ENCODE data around the gene RSPO3. TPM values are rescaled to one million over a fixed set of nuclear protein-coding genes. Genes with fewer than 3 reads are reported as not detected.

Gene RSPO3
- polyA plus RNA-seq, 1 experiment: not detected

GRCh38 chr6:127131772-127132376 lies 13.4 kb downstream of the RSPO3 start:
- no peak for DNase-seq (ENCODE audit: low read depth, low spot score)
- Histone ChIP-seq H3K9me3 (ENCODE audit: control insufficient read depth, insufficient read depth, low read length) (no peaks in the 10 kb centered on the region), H3K27me3 (ENCODE audit: control insufficient read depth, insufficient read depth, low read length) (peaks cover 22% of the 10 kb centered on the region), H3K27ac (ENCODE audit: low read depth, low read length) (no peak overlapping the region), H3K4me3 (ENCODE audit: low read depth, low read length) (no peak overlapping the region)
- no peak for TF ChIP-seq CTCF (IDR thresholded peaks at IDR 0.05; ENCODE audit: low read depth, low read length)
- ChIA-PET CTCF (interaction anchor here (0.5 to 0.7 kb wide), 2 partner anchors 31 to 59 kb away, joined by 3 to 4 read pairs; no protein-coding TSS in a partner anchor), POLR2A (no interaction called here)

- Histone ChIP-seq H3K27me3 (ENCODE audit: control insufficient read depth, insufficient read depth, low read length) (peaks cover 19% of the 10 kb centered on the region), H3K27ac (ENCODE audit: low read depth, low read length) (no peak overlapping the region), H3K4me3 (ENCODE audit: low read depth, low read length) (no peak overlapping the region), H3K9me3 (ENCODE audit: control insufficient read depth, insufficient read depth, low read length) (no peaks in the 10 kb centered on the region)
- CTCF ChIA-PET: no interaction called here
- TF ChIP-seq CTCF (IDR thresholded peaks at IDR 0.05; ENCODE audit: low read depth, low read length): no peak
- POLR2A ChIA-PET: no interaction called here
- no peak for DNase-seq (ENCODE audit: low read depth, low spot score)
These were observed 15.7 kb downstream of the RSPO3 start for GRCh38 chr6:127134136-127134535.

- H3K27me3 ChIP-seq (ENCODE audit: control insufficient read depth, insufficient read depth, low read length): no peaks in the 10 kb centered on the region
- CTCF ChIA-PET: no interaction called here
- POLR2A ChIA-PET: no interaction called here
- no peak overlapping the region for H3K4me3 ChIP-seq (ENCODE audit: low read depth, low read length)
- H3K9me3 ChIP-seq (ENCODE audit: control insufficient read depth, insufficient read depth, low read length): no peaks in the 10 kb centered on the region
- no peak overlapping the region for H3K27ac ChIP-seq (ENCODE audit: low read depth, low read length)
- TF ChIP-seq CTCF (IDR thresholded peaks at IDR 0.05; ENCODE audit: low read depth, low read length): no peak
- no peak for DNase-seq (ENCODE audit: low read depth, low spot score)
These were observed 18.3 kb downstream of the RSPO3 start for GRCh38 chr6:127136786-127137185.

GRCh38 chr6:127146932-127147331 lies 28.5 kb downstream of the RSPO3 start:
- no peak for TF ChIP-seq CTCF (IDR thresholded peaks at IDR 0.05; ENCODE audit: low read depth, low read length)
- DNase-seq (ENCODE audit: low read depth, low spot score): peak; percentile 32
- ChIA-PET POLR2A (no interaction called here), CTCF (interaction anchor here (1.5 kb wide), 1 partner anchor 40 kb away, joined by 3 read pairs; no protein-coding TSS in a partner anchor)
- H3K27ac ChIP-seq (ENCODE audit: low read depth, low read length): no peak overlapping the region
- no peak overlapping the region for H3K4me3 ChIP-seq (ENCODE audit: low read depth, low read length)
- no peaks in the 10 kb centered on the region for H3K9me3 ChIP-seq (ENCODE audit: control insufficient read depth, insufficient read depth, low read length)
- H3K27me3 ChIP-seq (ENCODE audit: control insufficient read depth, insufficient read depth, low read length): no peaks in the 10 kb centered on the region

GRCh38 chr6:127147534-127147933 lies 29.1 kb downstream of the RSPO3 start:
- ChIA-PET POLR2A (no interaction called here), CTCF (no interaction called here)
- no peak for DNase-seq (ENCODE audit: low read depth, low spot score)
- no peak overlapping the region for H3K27ac ChIP-seq (ENCODE audit: low read depth, low read length)
- no peak overlapping the region for H3K4me3 ChIP-seq (ENCODE audit: low read depth, low read length)
- no peaks in the 10 kb centered on the region for H3K9me3 ChIP-seq (ENCODE audit: control insufficient read depth, insufficient read depth, low read length)
- H3K27me3 ChIP-seq (ENCODE audit: control insufficient read depth, insufficient read depth, low read length): no peaks in the 10 kb centered on the region
- TF ChIP-seq CTCF (IDR thresholded peaks at IDR 0.05; ENCODE audit: low read depth, low read length): no peak
